HepG2 (cell line): ENCODE results near the gene JSRP1. TPM values are rescaled to one million over a fixed set of nuclear protein-coding genes. Genes with fewer than 3 reads are reported as not detected.

Experiments used
- ARHGAP35 ChIP-seq: sonication (generic); formaldehyde crosslinking; IDR thresholded peaks from 2 replicates; pipeline ENCODE4 v1.9.0; 2022; ENCODE audit warnings: mild to moderate bottlenecking, inconsistent platforms, moderate library complexity, missing genetic modification reagents, borderline replicate concordance
- CREB1 ChIP-seq, 2 experiments: fragments of 450-650 bp in 1 of 2; IDR thresholded peaks; 2 replicates each; pipeline ENCODE4 v1.6.1; 2016 to 2017; ENCODE audit warnings: control low read depth in 1 of 2, mild to moderate bottlenecking in 1 of 2, missing compliant biosample characterization in 1 of 2, missing genetic modification characterization in 1 of 2
- HNRNPL ChIP-seq: fragments of 200-400 bp; formaldehyde crosslinking; IDR thresholded peaks from 2 replicates; pipeline ENCODE4 v1.6.1; 2017; ENCODE audit warnings: mild to moderate bottlenecking, low read depth, low read length
- IRX3 ChIP-seq: sonication (generic); formaldehyde crosslinking; IDR thresholded peaks from 2 replicates; pipeline ENCODE4 v1.8.1; 2023; ENCODE audit warnings: mild to moderate bottlenecking, low read depth, missing genetic modification reagents, borderline replicate concordance
- MTF1 ChIP-seq: sonication (generic); formaldehyde crosslinking; IDR thresholded peaks from 2 replicates; pipeline ENCODE4 v1.5.0; 2020; ENCODE audit warnings: missing genetic modification reagents
- ONECUT2 ChIP-seq: sonication (generic); formaldehyde crosslinking; IDR thresholded peaks from 2 replicates; pipeline ENCODE4 v1.4.0; 2020; ENCODE audit warnings: missing genetic modification reagents
- PHB2 ChIP-seq: fragments of 450-650 bp; IDR thresholded peaks from 2 replicates; pipeline ENCODE4 v1.6.1; 2018; ENCODE audit not compliant: partially characterized antibody
- SRSF9 ChIP-seq: fragments of 200-400 bp; formaldehyde crosslinking; IDR thresholded peaks from 2 replicates; pipeline ENCODE4 v1.6.1; 2018; ENCODE audit warnings: borderline replicate concordance, mild to moderate bottlenecking, low read depth, low read length; ENCODE audit not compliant: insufficient read depth, poor library complexity, severe bottlenecking
- ZNF160 ChIP-seq: sonication (generic); formaldehyde crosslinking; IDR thresholded peaks from 2 replicates; pipeline ENCODE4 v1.8.0; 2022; ENCODE audit warnings: mild to moderate bottlenecking, inconsistent platforms, missing genetic modification reagents
- ZNF382 ChIP-seq: sonication (generic); formaldehyde crosslinking; IDR thresholded peaks from 2 replicates; pipeline ENCODE4 v1.5.0; 2020; ENCODE audit warnings: missing genetic modification reagents, mild to moderate bottlenecking, borderline replicate concordance
- polyA plus RNA-seq, 8 experiments: library from polyadenylated mRNA; depleted of rRNA in 3 of 8; stranded (reverse) in 7 of 8; unstranded in 1 of 8; fragments of >200 nt; fragmentation: Illumina TruSeq in 4 of 8; extraction: Trizol in 4 of 8; gene quantifications; 2 replicates each; pipeline versions ENCODE4 v1.2.1 to v1.2.3, GENCODE V29; 2011 to 2016; ENCODE audit warnings: low read depth in 4 of 8, missing spikeins in 1 of 8, mixed read lengths in 1 of 8; ENCODE audit not compliant: insufficient read depth in 1 of 8
- total RNA-seq, 5 experiments: library from RNA; depleted of rRNA; stranded (reverse); fragments of >200 nt; fragmentation: Illumina TruSeq; extraction: Trizol; gene quantifications; 2 replicates each; pipeline ENCODE4 v1.2.3, GENCODE V29; 2016; ENCODE audit warnings: low read depth in 1 of 5
- TF ChIP-seq, protein P1 (sequence below): sonication (generic); formaldehyde crosslinking; IDR thresholded peaks from 2 replicates; pipeline ENCODE4 v1.4.0; 2020; ENCODE audit warnings: mild to moderate bottlenecking, missing genetic modification reagents, borderline replicate concordance
- TF ChIP-seq, protein P2 (sequence below): sonication (generic); formaldehyde crosslinking; IDR thresholded peaks from 2 replicates; pipeline ENCODE4 v1.5.1; 2020; ENCODE audit warnings: mild to moderate bottlenecking, missing genetic modification reagents, moderate library complexity

JSRP1 gene
- total and polyA plus RNA-seq, 2 of the 13 experiments (the other 11 are each of a cell fraction or from before 2014, with no cell fraction given) = 0.16 to 0.38 TPM

DNA sequence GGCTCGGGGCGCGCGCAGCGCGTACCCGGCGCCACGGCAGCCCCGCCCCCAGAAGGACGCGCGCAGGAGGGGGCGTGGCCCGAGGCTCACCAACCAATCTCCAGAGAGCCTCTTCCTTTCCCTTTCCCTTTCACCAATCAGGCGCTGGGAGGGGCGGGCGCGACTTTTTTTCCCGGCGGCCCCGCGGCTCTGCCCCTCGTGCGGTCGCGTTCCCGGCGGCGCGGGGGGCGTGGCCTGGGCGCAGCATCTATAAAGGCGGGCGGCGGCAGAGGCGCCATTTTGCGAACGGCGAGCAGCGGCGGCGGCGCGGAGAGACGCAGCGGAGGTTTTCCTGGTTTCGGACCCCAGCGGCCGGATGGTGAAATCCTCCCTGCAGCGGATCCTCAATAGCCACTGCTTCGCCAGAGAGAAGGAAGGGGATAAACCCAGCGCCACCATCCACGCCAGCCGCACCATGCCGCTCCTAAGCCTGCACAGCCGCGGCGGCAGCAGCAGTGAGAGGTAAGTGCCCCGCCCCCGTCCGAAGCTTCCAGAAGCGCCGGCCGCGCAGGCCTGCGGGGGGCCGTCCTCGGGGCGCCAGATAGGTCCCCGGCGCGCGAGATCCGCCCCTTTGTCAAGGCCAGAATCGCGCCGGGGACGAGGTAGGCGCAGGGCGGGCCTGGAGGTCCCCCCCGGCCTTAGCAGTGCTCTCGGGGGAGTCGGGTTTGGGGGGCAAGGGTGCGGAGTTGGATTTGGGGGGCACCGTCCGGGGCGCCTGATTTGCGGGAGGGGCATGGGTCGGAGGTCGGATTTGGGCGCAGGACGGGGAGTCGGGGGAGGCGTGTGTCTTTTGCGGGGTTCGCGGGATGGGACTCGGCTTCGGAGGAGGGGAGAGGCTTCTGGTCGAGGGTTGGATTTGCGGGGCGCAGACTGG, 13.3 kb upstream of the JSRP1 start (continued):
- TF ChIP-seq, protein P1, sequence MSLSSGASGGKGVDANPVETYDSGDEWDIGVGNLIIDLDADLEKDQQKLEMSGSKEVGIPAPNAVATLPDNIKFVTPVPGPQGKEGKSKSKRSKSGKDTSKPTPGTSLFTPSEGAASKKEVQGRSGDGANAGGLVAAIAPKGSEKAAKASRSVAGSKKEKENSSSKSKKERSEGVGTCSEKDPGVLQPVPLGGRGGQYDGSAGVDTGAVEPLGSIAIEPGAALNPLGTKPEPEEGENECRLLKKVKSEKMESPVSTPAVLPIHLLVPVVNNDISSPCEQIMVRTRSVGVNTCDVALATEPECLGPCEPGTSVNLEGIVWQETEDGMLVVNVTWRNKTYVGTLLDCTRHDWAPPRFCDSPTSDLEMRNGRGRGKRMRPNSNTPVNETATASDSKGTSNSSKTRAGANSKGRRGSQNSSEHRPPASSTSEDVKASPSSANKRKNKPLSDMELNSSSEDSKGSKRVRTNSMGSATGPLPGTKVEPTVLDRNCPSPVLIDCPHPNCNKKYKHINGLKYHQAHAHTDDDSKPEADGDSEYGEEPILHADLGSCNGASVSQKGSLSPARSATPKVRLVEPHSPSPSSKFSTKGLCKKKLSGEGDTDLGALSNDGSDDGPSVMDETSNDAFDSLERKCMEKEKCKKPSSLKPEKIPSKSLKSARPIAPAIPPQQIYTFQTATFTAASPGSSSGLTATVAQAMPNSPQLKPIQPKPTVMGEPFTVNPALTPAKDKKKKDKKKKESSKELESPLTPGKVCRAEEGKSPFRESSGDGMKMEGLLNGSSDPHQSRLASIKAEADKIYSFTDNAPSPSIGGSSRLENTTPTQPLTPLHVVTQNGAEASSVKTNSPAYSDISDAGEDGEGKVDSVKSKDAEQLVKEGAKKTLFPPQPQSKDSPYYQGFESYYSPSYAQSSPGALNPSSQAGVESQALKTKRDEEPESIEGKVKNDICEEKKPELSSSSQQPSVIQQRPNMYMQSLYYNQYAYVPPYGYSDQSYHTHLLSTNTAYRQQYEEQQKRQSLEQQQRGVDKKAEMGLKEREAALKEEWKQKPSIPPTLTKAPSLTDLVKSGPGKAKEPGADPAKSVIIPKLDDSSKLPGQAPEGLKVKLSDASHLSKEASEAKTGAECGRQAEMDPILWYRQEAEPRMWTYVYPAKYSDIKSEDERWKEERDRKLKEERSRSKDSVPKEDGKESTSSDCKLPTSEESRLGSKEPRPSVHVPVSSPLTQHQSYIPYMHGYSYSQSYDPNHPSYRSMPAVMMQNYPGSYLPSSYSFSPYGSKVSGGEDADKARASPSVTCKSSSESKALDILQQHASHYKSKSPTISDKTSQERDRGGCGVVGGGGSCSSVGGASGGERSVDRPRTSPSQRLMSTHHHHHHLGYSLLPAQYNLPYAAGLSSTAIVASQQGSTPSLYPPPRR (CRISPR knock-in tag) = no peak
- no peak for TF ChIP-seq SRSF9
- TF ChIP-seq, protein P2, sequence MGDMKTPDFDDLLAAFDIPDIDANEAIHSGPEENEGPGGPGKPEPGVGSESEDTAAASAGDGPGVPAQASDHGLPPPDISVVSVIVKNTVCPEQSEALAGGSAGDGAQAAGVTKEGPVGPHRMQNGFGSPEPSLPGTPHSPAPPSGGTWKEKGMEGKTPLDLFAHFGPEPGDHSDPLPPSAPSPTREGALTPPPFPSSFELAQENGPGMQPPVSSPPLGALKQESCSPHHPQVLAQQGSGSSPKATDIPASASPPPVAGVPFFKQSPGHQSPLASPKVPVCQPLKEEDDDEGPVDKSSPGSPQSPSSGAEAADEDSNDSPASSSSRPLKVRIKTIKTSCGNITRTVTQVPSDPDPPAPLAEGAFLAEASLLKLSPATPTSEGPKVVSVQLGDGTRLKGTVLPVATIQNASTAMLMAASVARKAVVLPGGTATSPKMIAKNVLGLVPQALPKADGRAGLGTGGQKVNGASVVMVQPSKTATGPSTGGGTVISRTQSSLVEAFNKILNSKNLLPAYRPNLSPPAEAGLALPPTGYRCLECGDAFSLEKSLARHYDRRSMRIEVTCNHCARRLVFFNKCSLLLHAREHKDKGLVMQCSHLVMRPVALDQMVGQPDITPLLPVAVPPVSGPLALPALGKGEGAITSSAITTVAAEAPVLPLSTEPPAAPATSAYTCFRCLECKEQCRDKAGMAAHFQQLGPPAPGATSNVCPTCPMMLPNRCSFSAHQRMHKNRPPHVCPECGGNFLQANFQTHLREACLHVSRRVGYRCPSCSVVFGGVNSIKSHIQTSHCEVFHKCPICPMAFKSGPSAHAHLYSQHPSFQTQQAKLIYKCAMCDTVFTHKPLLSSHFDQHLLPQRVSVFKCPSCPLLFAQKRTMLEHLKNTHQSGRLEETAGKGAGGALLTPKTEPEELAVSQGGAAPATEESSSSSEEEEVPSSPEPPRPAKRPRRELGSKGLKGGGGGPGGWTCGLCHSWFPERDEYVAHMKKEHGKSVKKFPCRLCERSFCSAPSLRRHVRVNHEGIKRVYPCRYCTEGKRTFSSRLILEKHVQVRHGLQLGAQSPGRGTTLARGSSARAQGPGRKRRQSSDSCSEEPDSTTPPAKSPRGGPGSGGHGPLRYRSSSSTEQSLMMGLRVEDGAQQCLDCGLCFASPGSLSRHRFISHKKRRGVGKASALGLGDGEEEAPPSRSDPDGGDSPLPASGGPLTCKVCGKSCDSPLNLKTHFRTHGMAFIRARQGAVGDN (CRISPR knock-in tag) = peak; percentile 72
- peak; percentile 84; the same call in 1 of the 2 replicates for TF ChIP-seq IRX3 (CRISPR knock-in tag)
- no peak for TF ChIP-seq ZNF160
- peak; percentile 69; the same call in 1 of the 2 replicates for TF ChIP-seq CREB1 (IDR thresholded peaks at IDR 0.05)
- no peak for TF ChIP-seq CREB1 (CRISPR knock-in tag; IDR thresholded peaks at IDR 0.05)
- no peak for TF ChIP-seq ONECUT2 (CRISPR knock-in tag)
- TF ChIP-seq HNRNPL = no peak
- TF ChIP-seq ZNF382 (CRISPR knock-in tag) = no peak
- TF ChIP-seq ARHGAP35 = peak; percentile 80; the same call in 1 of the 2 replicates
- TF ChIP-seq MTF1 (CRISPR knock-in tag) = no peak
- no peak for TF ChIP-seq PHB2
